ENCODE measurements around the gene LYRM9. TPM values are rescaled to one million over a fixed set of nuclear protein-coding genes. Genes with fewer than 3 reads are reported as not detected.

LYRM9 gene
- total RNA-seq, 2 donors from 2014 or later: 11.7 to 14.5 TPM

- ATAC-seq: no peak
- Histone ChIP-seq H3K36me3 (replicated peaks in 1 of 2; ENCODE audit: insufficient read depth in 1 of 2, low read depth in 2 of 2) (no peaks in the 10 kb centered on the region), H3K4me3 (no peak overlapping the region), H3K4me1 (peaks cover 11% of the 10 kb centered on the region), H3K27me3 (no peaks in the 10 kb centered on the region), H3K27ac (no peak overlapping the region), H3K9me3 (no peaks in the 10 kb centered on the region)
- intact Hi-C loops (cut with DNase I): no loop called here
- TF ChIP-seq POLR2A (IDR thresholded peaks at IDR 0.05): no peak
- no peak for TF ChIP-seq CTCF (IDR thresholded peaks at IDR 0.05)
- 82 to 86% methylated on average over 3 to 4 of the region's 4 CpGs for WGBS, 2 donors
- DNase-seq: no peak
Measured at GRCh38 chr17:27907976-27908558, 14.9 kb upstream of the LYRM9 start.

DNA sequence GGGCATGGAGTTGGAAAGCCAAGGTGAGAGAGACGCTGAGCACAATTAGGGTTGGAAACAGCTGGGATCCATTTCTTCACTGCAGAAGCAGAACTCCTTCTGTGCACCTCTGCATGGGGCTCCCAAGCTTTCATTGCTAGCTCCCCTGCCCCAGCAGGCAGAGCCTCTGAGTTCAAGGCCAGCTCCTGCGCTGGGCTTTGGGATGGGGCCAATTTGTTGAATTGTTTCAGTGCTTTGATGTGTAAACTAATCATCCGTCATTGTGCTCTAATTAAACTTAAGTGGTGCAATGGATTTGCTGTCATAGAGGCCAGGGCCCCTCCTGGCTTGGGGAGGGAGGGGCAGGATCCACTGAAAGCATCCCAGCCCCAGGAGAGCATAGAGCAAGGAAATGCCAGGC lies 13.5 kb upstream of the LYRM9 start:
- WGBS, 2 donors: 29 to 45% methylated on average over 3 of the region's 3 CpGs

GRCh38 chr17:27906226-27906580 lies 13.0 kb upstream of the LYRM9 start:
- Histone ChIP-seq H3K9me3 (no peaks in the 10 kb centered on the region), H3K27ac (no peak overlapping the region), H3K4me1 (peaks cover 11% of the 10 kb centered on the region), H3K4me3 (no peak overlapping the region), H3K36me3 (replicated peaks in 1 of 2; ENCODE audit: insufficient read depth in 1 of 2, low read depth in 2 of 2) (no peaks in the 10 kb centered on the region), H3K27me3 (no peaks in the 10 kb centered on the region)
- TF ChIP-seq CTCF (IDR thresholded peaks at IDR 0.05) (no peak), POLR2A (IDR thresholded peaks at IDR 0.05) (no peak)
- DNase-seq: no peak
- intact Hi-C loops (cut with DNase I): no loop called here
- no peak for ATAC-seq

More for the DNA sequence above, 13.5 kb upstream of the LYRM9 start:
- Histone ChIP-seq H3K27ac (no peak overlapping the region), H3K4me1 (peaks cover 11% of the 10 kb centered on the region), H3K27me3 (no peaks in the 10 kb centered on the region), H3K9me3 (no peaks in the 10 kb centered on the region), H3K36me3 (replicated peaks in 1 of 2; ENCODE audit: insufficient read depth in 1 of 2, low read depth in 2 of 2) (no peaks in the 10 kb centered on the region), H3K4me3 (no peak overlapping the region)
- intact Hi-C loops (cut with DNase I): no loop called here
- ATAC-seq (no peak), DNase-seq (no peak)
- no peak for TF ChIP-seq POLR2A (IDR thresholded peaks at IDR 0.05)
- no peak for TF ChIP-seq CTCF (IDR thresholded peaks at IDR 0.05)

DNA sequence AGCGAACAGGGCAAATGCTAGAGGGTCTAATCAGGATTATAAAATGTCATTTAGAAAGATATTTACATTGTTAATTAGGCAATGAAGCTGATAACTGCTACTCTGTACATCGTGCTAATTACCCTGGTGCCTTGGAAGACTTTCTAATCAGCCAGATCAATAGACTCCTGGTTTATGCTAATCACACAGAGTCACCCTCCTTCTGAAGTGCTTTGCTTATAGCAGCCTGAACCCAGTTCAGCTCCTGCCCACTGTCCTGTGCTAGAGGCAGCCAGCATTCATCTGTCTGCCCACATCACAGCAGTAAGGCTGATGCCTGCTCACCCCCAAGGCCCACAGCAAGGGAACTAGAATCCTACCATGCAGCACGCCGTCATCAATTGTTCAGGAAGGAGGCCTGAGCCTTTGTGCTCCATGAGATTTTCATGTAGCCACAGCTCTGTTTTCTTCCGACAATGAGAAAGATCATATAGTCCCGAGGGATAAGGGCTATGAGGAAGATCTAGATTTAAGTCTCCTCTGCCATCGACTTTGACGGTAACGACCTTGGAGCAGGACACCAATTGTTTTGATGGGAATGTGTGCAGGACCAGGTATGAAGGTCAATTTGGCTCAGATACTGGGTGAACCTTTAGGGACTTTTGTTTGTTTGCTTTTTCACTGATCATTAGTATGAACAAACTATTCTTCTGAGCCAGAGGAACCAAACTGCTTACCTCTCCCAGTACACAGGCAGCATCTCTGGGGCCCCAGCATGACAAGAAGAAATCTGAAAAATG lies 12.5 kb upstream of the LYRM9 start:
- ATAC-seq: no peak
- no peaks in the 10 kb centered on the region for H3K36me3 ChIP-seq (replicated peaks in 1 of 2; ENCODE audit: insufficient read depth in 1 of 2, low read depth in 2 of 2)
- no peaks in the 10 kb centered on the region for H3K27me3 ChIP-seq
- H3K27ac ChIP-seq: no peak overlapping the region
- intact Hi-C loops (cut with DNase I): no loop called here
- no peaks in the 10 kb centered on the region for H3K9me3 ChIP-seq
- DNase-seq: no peak
- 64% methylated on average over 9 of the region's 9 CpGs for WGBS, 2 donors
- no peak overlapping the region for H3K4me3 ChIP-seq
- TF ChIP-seq CTCF (IDR thresholded peaks at IDR 0.05) (no peak), POLR2A (IDR thresholded peaks at IDR 0.05) (no peak)
- peaks cover 11% of the 10 kb centered on the region for H3K4me1 ChIP-seq
